H1 (cell line): ENCODE data around the gene RASGEF1C. TPM values are rescaled to one million over a fixed set of nuclear protein-coding genes. Genes with fewer than 3 reads are reported as not detected.

Experiments
- CHD1 ChIP-seq: IDR thresholded peaks from 2 replicates; pipeline ENCODE4 v1.6.1; 2012; ENCODE audit warnings: low read depth, low read length, improper control_type of control experiment
- CREB1 ChIP-seq: IDR thresholded peaks from 2 replicates; pipeline ENCODE4 v1.6.1; 2012; ENCODE audit warnings: inconsistent platforms
- MAFK ChIP-seq: IDR thresholded peaks from 2 replicates; pipeline ENCODE4 v1.6.1; 2012; ENCODE audit warnings: low read depth, mild to moderate bottlenecking, improper control_type of control experiment, low read length
- POLR2AphosphoS5 ChIP-seq: IDR thresholded peaks from 2 replicates; pipeline ENCODE4 v1.6.1; 2011; ENCODE audit warnings: low read depth, low read length
- RNF2 ChIP-seq: fragments of 200-900, 300-1000 bp; sonication (generic); IDR thresholded peaks from 2 replicates; pipeline ENCODE4 v1.7.1; 2016; ENCODE audit warnings: borderline replicate concordance, low read depth, mild to moderate bottlenecking, antibody characterized with exemption, low read length; ENCODE audit not compliant: poor library complexity, severe bottlenecking; ENCODE audit errors: missing control alignments
- SIRT6 ChIP-seq: IDR thresholded peaks from one replicate; pipeline ENCODE4 v1.7.1; 2012; ENCODE audit warnings: low read length, inconsistent platforms
- polyA plus RNA-seq, 7 experiments: library from polyadenylated mRNA; depleted of rRNA in 3 of 7; stranded (reverse) in 5 of 7; unstranded in 2 of 7; fragments of >200 nt in 5 of 7; fragments of 200-250 nt in 2 of 7; gene quantifications; 1 replicate in 5 of 7; 2 replicates in 1 of 7; 4 replicates in 1 of 7; pipeline versions ENCODE4 v1.2.1 to v1.2.3, GENCODE V29; 2011 to 2013; ENCODE audit warnings: missing spikeins in 2 of 7, mixed read lengths in 2 of 7
- total RNA-seq: library from RNA; stranded (reverse); fragmentation: NEBNext Ultra II Directional; extraction: Animal tissue kit (Norgen Biotek cat#: 25700); gene quantifications from 2 replicates; pipeline ENCODE4 v1.2.1, GENCODE V29; 2021

The RASGEF1C gene
- total and polyA plus RNA-seq, 2 of the 8 experiments (the other 6 are each of a cell fraction or from before 2014, with no cell fraction given) = 0.26 to 0.61 TPM

GRCh38 chr5:180204276-180204819 lies 4.7 kb downstream of the RASGEF1C start (continued):
- TF ChIP-seq RNF2 (no peak), MAFK (no peak), CREB1 (no peak), SIRT6 (no peak), POLR2AphosphoS5 (no peak), CHD1 (no peak)
